Mesendoderm (in vitro differentiated cells): ENCODE data around the gene EXD3.

Source experiments
- DNase-seq: peaks from one replicate; pipeline ENCODE4 v3.0.0; 2013
- H2AK5ac ChIP-seq: 2 replicates; pipeline ENCODE4 v1.6.1; 2013; ENCODE audit warnings: low read length, inconsistent platforms
- H2BK120ac ChIP-seq: 2 replicates; pipeline ENCODE4 v1.6.1; 2013; ENCODE audit warnings: low read depth, mild to moderate bottlenecking, low read length, moderate library complexity, mixed read lengths
- H2BK15ac ChIP-seq: replicated peaks from 2 replicates; pipeline ENCODE4 v1.6.1; 2013; ENCODE audit warnings: low read depth, mild to moderate bottlenecking, moderate library complexity
- H2BK5ac ChIP-seq: 2 replicates; pipeline ENCODE4 v1.6.1; 2013; ENCODE audit warnings: low read length, inconsistent platforms
- H3K18ac ChIP-seq: 2 replicates; pipeline ENCODE4 v1.6.1; 2013; ENCODE audit warnings: mild to moderate bottlenecking, low read length, mixed read lengths
- H3K23ac ChIP-seq: one replicate; pipeline ENCODE4 v1.6.1; 2013; ENCODE audit warnings: low read length
- H3K27ac ChIP-seq: 2 replicates; pipeline ENCODE4 v1.5.1; 2013; ENCODE audit warnings: low read depth, mild to moderate bottlenecking, inconsistent platforms, low read length, moderate library complexity
- H3K27me3 ChIP-seq: 2 replicates; pipeline ENCODE4 v1.6.1; 2013; ENCODE audit warnings: low read length, control low read depth, mild to moderate bottlenecking, inconsistent platforms; ENCODE audit not compliant: insufficient read depth, poor library complexity
- H3K36me3 ChIP-seq: 2 replicates; pipeline ENCODE4 v1.6.1; 2013; ENCODE audit warnings: low read length, inconsistent platforms; ENCODE audit not compliant: control insufficient read depth, insufficient read depth
- H3K4ac ChIP-seq: one replicate; pipeline ENCODE4 v1.6.1; 2013; ENCODE audit warnings: low read depth, mild to moderate bottlenecking, low read length, moderate library complexity
- H3K4me1 ChIP-seq: 2 replicates; pipeline ENCODE4 v1.6.1; 2013; ENCODE audit warnings: low read depth, low read length, inconsistent platforms; ENCODE audit not compliant: control insufficient read depth
- H3K4me2 ChIP-seq: 2 replicates; pipeline ENCODE4 v1.6.1; 2013; ENCODE audit warnings: low read length
- H3K4me3 ChIP-seq: 2 replicates; pipeline ENCODE4 v1.5.1; 2013; ENCODE audit warnings: mild to moderate bottlenecking, low read length
- H3K56ac ChIP-seq: one replicate; pipeline ENCODE4 v1.6.1; 2013; ENCODE audit warnings: low read length
- H3K79me1 ChIP-seq: 2 replicates; pipeline ENCODE4 v1.6.1; 2013; ENCODE audit warnings: low read length, inconsistent platforms
- H3K79me2 ChIP-seq: 2 replicates; pipeline ENCODE4 v1.6.1; 2013; ENCODE audit warnings: mild to moderate bottlenecking, low read length; ENCODE audit not compliant: control insufficient read depth, insufficient read depth
- H3K9ac ChIP-seq: 2 replicates; pipeline ENCODE4 v1.6.1; 2013; ENCODE audit warnings: low read length, inconsistent platforms
- H4K5ac ChIP-seq: one replicate; pipeline ENCODE4 v1.6.1; 2013; ENCODE audit warnings: low read length
- H4K8ac ChIP-seq: one replicate; pipeline ENCODE4 v1.6.1; 2013; ENCODE audit warnings: low read depth, mild to moderate bottlenecking, control low read depth, low read length, moderate library complexity
- WGBS: extraction: QIAGEN DNeasy Blood & Tissue Kit; methylation state at CpG from one replicate; pipeline ENCODE4 v1.1.7; 2013; ENCODE audit warnings: low lambda C conversion rate, missing lambda C conversion rate; ENCODE audit not compliant: insufficient coverage; ENCODE audit errors: extremely low coverage; 5-methylcytosine and 5-hydroxymethylcytosine counted together

The EXD3 gene

GRCh38 chr9:137325124-137325523, 97.8 kb downstream of the EXD3 start:
- no peaks in the 10 kb centered on the region for H3K4me1 ChIP-seq
- no peak overlapping the region for H3K18ac ChIP-seq
- H3K36me3 ChIP-seq, result no peaks in the 10 kb centered on the region
- no peaks in the 10 kb centered on the region for H3K79me2 ChIP-seq
- H4K8ac ChIP-seq, result no peak overlapping the region
- no peak for DNase-seq
- no peak overlapping the region for H4K5ac ChIP-seq
- no peak overlapping the region for H3K4me3 ChIP-seq
- no peak overlapping the region for H2BK5ac ChIP-seq
- no peak overlapping the region for H3K56ac ChIP-seq
- H2BK15ac ChIP-seq, result no peak overlapping the region
- no peak overlapping the region for H2AK5ac ChIP-seq
- no CpG with 5 or more reads among the region's 10 CpGs for WGBS
- H3K79me1 ChIP-seq, result no peaks in the 10 kb centered on the region
- no peak overlapping the region for H3K23ac ChIP-seq
- H3K27ac ChIP-seq, result no peak overlapping the region
- no peaks in the 10 kb centered on the region for H3K27me3 ChIP-seq
- H3K4ac ChIP-seq, result no peak overlapping the region
- H3K9ac ChIP-seq, result no peak overlapping the region
- H2BK120ac ChIP-seq, result no peak overlapping the region
- no peak overlapping the region for H3K4me2 ChIP-seq

- no peaks in the 10 kb centered on the region for H3K27me3 ChIP-seq
- no peak overlapping the region for H4K5ac ChIP-seq
- H3K56ac ChIP-seq, result no peak overlapping the region
- no peaks in the 10 kb centered on the region for H3K4me1 ChIP-seq
- H3K79me1 ChIP-seq, result no peaks in the 10 kb centered on the region
- H3K36me3 ChIP-seq, result no peaks in the 10 kb centered on the region
- H4K8ac ChIP-seq, result no peak overlapping the region
- no peak overlapping the region for H3K4me2 ChIP-seq
- H2AK5ac ChIP-seq, result no peak overlapping the region
- no peak overlapping the region for H3K4me3 ChIP-seq
- H3K4ac ChIP-seq, result no peak overlapping the region
- no CpG with 5 or more reads among the region's 37 CpGs for WGBS
- no peak overlapping the region for H3K18ac ChIP-seq
- no peak overlapping the region for H2BK15ac ChIP-seq
- H3K23ac ChIP-seq, result no peak overlapping the region
- no peak overlapping the region for H2BK120ac ChIP-seq
- H3K27ac ChIP-seq, result no peak overlapping the region
- no peak overlapping the region for H3K9ac ChIP-seq
- no peaks in the 10 kb centered on the region for H3K79me2 ChIP-seq
- H2BK5ac ChIP-seq, result no peak overlapping the region
- no peak for DNase-seq
These were observed 99.2 kb downstream of the EXD3 start for GRCh38 chr9:137323531-137324331.

- H2BK5ac ChIP-seq, result no peak overlapping the region
- WGBS, result no CpG with 5 or more reads among the region's 22 CpGs
- H3K23ac ChIP-seq, result no peak overlapping the region
- no peak for DNase-seq
- no peaks in the 10 kb centered on the region for H3K36me3 ChIP-seq
- H3K56ac ChIP-seq, result no peak overlapping the region
- H3K4me3 ChIP-seq, result no peak overlapping the region
- H2BK15ac ChIP-seq, result no peak overlapping the region
- no peak overlapping the region for H2AK5ac ChIP-seq
- no peak overlapping the region for H3K4me2 ChIP-seq
- no peak overlapping the region for H3K27ac ChIP-seq
- no peaks in the 10 kb centered on the region for H3K27me3 ChIP-seq
- no peak overlapping the region for H4K5ac ChIP-seq
- no peak overlapping the region for H3K9ac ChIP-seq
- H3K18ac ChIP-seq, result no peak overlapping the region
- no peaks in the 10 kb centered on the region for H3K4me1 ChIP-seq
- no peaks in the 10 kb centered on the region for H3K79me2 ChIP-seq
- H3K4ac ChIP-seq, result no peak overlapping the region
- H2BK120ac ChIP-seq, result no peak overlapping the region
- H3K79me1 ChIP-seq, result no peaks in the 10 kb centered on the region
- H4K8ac ChIP-seq, result no peak overlapping the region
These were observed 101.1 kb downstream of the EXD3 start for GRCh38 chr9:137321726-137322361.

- Histone ChIP-seq H3K18ac (no peak overlapping the region), H2BK5ac (no peak overlapping the region), H2BK15ac (no peak overlapping the region), H3K9ac (no peak overlapping the region), H4K8ac (no peak overlapping the region), H3K27me3 (no peaks in the 10 kb centered on the region), H3K56ac (no peak overlapping the region), H3K4me3 (no peak overlapping the region), H3K4me2 (no peak overlapping the region), H3K27ac (no peak overlapping the region), H2BK120ac (no peak overlapping the region), H2AK5ac (no peak overlapping the region), H3K79me1 (no peaks in the 10 kb centered on the region), H4K5ac (no peak overlapping the region), H3K4ac (no peak overlapping the region), H3K4me1 (no peaks in the 10 kb centered on the region), H3K36me3 (no peaks in the 10 kb centered on the region), H3K79me2 (no peaks in the 10 kb centered on the region), H3K23ac (no peak overlapping the region)
- WGBS, result no CpG with 5 or more reads among the region's 24 CpGs
- DNase-seq, result no peak
These were observed 102.2 kb downstream of the EXD3 start for GRCh38 chr9:137320555-137321384.

GRCh38 chr9:137319739-137320551, 103.0 kb downstream of the EXD3 start:
- Histone ChIP-seq H3K9ac (no peak overlapping the region), H2BK120ac (no peak overlapping the region), H3K4me3 (no peak overlapping the region), H3K23ac (no peak overlapping the region), H3K79me1 (no peaks in the 10 kb centered on the region), H3K27me3 (no peaks in the 10 kb centered on the region), H3K4me2 (no peak overlapping the region), H4K5ac (no peak overlapping the region), H3K4ac (no peak overlapping the region), H2BK15ac (no peak overlapping the region), H4K8ac (no peak overlapping the region), H2AK5ac (no peak overlapping the region), H3K79me2 (no peaks in the 10 kb centered on the region), H2BK5ac (no peak overlapping the region), H3K27ac (no peak overlapping the region), H3K4me1 (no peaks in the 10 kb centered on the region), H3K18ac (no peak overlapping the region), H3K36me3 (no peaks in the 10 kb centered on the region), H3K56ac (no peak overlapping the region)
- no CpG with 5 or more reads among the region's 22 CpGs for WGBS
- no peak for DNase-seq
